Kasumi-1 (cell line): ENCODE data around the gene ENPP3.

ENCODE experiments used
- DNase-seq, 2 experiments: peaks; one replicate each; lab custom pipeline; 2025; lab: John Stamatoyannopoulos, UW

The ENPP3 gene

GRCh38 chr6:131636880-131637792, at the start of gene ENPP3:
TSS of gene ENPP3 (plus strand) at chr6:131637302. CDS start at chr6:131637385, 83 bp downstream.
- no peak for DNase-seq

GRCh38 chr6:131587909-131588308, 49.2 kb upstream of the ENPP3 start:
- DNase-seq: no peak

DNA sequence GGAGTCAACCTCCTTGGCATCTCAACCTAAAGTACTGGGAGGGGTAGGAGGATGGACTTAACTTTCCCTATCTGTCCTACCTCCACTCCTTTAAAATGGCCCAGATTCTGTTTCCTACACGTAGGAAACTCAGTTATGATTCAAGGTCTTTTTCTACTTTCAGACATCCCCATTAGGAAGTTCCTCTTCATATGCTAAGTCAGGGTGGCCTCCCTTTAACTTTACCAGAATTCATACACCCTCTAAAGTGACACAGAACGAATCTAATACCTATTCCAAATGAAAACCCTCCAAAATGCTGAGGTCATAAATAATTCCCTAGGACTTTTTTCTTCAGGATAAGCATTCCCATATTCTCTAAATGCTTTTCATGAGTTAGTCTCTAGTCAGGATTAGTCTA, 48.5 kb upstream of the ENPP3 start:
- no peak for DNase-seq

- no peak for DNase-seq
Observed at GRCh38 chr6:131592935-131593334, 44.2 kb upstream of the ENPP3 start.

DNA sequence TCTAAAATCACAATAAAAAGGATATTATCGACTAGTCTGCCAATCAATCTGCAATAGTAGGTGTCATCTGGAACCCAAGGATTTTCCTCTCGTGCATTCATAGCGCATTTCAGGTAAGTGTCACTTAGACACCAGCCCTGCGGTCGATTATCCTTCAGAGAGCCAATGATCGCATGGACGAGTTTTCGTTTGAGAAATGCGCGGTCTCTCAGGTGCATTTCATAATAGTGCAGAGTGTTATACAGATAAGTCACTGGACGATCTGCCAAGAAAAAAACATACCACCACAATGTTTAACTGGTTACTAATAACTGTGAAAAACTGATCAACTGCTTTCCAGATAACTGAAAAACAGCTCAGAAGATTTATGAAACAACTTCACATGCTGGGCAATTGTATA, 43.0 kb upstream of the ENPP3 start:
- no peak for DNase-seq

- DNase-seq: peak; percentile 62 to 64
Observed at GRCh38 chr6:131597446-131597845, 39.7 kb upstream of the ENPP3 start.

DNA sequence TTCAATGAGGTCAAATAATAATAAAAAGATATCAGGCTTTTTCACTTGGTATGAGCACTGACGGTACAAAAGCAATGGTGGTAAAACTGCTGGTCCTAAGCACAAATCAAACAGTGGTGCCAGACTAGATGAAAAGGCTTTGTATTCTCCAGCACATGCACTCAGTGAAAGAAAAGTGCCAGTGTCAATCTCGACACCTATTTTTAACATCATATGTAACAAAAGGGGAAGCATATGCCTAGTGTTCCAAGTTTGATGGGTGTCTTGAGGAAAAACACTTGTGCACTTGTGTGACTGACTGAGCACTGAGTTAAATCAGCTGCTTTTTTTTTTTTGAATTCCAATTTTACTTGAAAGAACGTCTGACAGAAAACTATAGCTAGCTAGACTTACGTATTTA, 36.4 kb upstream of the ENPP3 start:
- DNase-seq: no peak

DNA sequence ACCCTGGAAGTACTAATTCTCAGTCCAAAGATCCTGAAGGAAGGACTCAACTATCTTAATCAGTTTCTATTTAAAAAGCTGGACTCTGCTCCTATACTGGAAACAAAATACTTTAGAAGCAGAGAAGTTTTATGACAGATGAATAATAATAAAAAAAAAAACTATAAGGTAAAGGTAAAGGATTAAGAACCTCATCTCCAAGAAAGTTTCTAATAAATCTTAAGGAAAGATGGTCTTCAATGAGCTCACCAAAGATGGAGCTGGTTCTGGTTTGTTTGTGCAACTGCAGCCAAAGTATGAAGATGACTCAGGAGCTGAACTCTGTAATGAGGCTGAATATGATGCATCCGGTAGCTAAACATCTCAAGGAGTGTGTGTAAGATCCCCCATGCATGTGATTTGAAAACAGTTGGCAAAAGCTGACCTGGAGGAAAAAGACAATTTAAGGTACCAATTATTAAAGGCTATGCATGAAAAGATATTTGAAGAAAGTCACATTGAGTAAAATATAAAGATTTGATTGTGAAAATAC, 34.3 kb upstream of the ENPP3 start:
- no peak for DNase-seq

- DNase-seq: no peak
Observed at GRCh38 chr6:131613296-131613925, 23.7 kb upstream of the ENPP3 start.

- DNase-seq: no peak
Observed at GRCh38 chr6:131615275-131615674, 21.8 kb upstream of the ENPP3 start.

- peak; percentile 93 to 95 for DNase-seq
Observed at GRCh38 chr6:131627724-131628682, 9.1 kb upstream of the ENPP3 start, which contains the start of gene MED23. TSS of gene MED23 (minus strand) at chr6:131628242. CDS start at chr6:131628049, 193 bp downstream.

DNA sequence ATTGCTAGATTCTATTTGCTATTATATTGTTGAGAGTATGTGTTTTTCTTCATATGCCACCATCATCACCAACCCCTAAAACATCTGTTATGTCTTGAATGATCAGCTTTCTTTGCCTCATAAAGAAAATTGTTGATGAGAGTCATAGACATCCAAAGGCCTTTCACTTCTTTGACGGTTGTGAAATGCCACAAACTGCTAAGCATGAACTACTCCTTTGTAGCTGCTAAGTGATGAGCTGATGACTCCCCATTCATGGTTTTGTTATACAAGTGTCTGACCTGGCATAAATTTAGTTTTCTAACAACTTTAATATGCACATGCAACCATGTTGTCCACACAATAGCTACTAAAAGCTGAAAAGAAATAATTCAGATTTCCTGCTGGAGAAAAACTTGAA, 8.4 kb upstream of the ENPP3 start:
- no peak for DNase-seq

GRCh38 chr6:131629651-131630050, 7.5 kb upstream of the ENPP3 start:
- DNase-seq: no peak

- DNase-seq: no peak
Observed at GRCh38 chr6:131631625-131632289, 5.3 kb upstream of the ENPP3 start.

- no peak for DNase-seq
Observed at GRCh38 chr6:131635384-131636340, 1.4 kb upstream of the ENPP3 start.

GRCh38 chr6:131638013-131638412, 911 bp downstream of the ENPP3 start:
- no peak for DNase-seq

DNA sequence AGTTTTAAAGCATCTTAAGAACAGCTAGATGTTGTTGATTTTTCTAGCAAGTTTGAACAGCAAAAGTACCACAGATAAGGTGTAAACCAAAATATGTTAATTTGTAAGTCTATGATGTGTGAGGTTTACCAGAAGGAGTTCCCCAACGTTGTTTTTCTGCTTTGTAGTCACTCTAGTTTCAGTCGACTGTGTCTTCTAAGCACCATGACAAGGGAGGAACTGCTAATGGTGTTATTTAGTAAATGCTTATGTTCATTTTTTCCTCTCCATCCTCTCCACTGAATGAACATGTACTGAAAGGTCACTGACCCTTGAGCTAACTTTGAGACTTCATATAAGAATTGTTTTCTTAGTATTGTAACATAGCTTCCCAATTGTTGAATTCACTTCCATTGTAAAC, 3.0 kb downstream of the ENPP3 start:
- DNase-seq: no peak

GRCh38 chr6:131640576-131640975, 3.5 kb downstream of the ENPP3 start:
- DNase-seq: no peak

GRCh38 chr6:131641554-131641953, 4.5 kb downstream of the ENPP3 start:
- no peak for DNase-seq

- DNase-seq: no peak
Observed at GRCh38 chr6:131642565-131642964, 5.5 kb downstream of the ENPP3 start.
